GM19395 (cell line): ENCODE results near the gene E2F7.
"Not testable (repeated sequence)": the region's sequence is repeated elsewhere in the genome, so short reads cannot be mapped to it uniquely, and the experiment has no call there.

Source experiments
- ATAC-seq: cut with Tn5 transposase; IDR thresholded peaks from one replicate; pipeline ENCODE4 v1.9.1; 2021; ENCODE audit warnings: mild to moderate bottlenecking, moderate library complexity; ENCODE audit not compliant: unreplicated experiment

The E2F7 gene

GRCh38 chr12:77065361-77066204 lies at the start of gene E2F7:
Gene E2F7 (minus strand): TSS chr12:77065569. CDS start chr12:77064635, 934 bp downstream.
- ATAC-seq = peak; percentile 74

- no peak for ATAC-seq
Observed at GRCh38 chr12:77113971-77114370, 48.6 kb upstream of the E2F7 start.

- ATAC-seq = no peak
Observed at GRCh38 chr12:77108707-77109106, 43.3 kb upstream of the E2F7 start.

GRCh38 chr12:77107121-77107520 lies 41.8 kb upstream of the E2F7 start:
- no peak for ATAC-seq

GRCh38 chr12:77104792-77105191 lies 39.4 kb upstream of the E2F7 start:
- no peak for ATAC-seq

GRCh38 chr12:77104286-77104685 lies 38.9 kb upstream of the E2F7 start:
- ATAC-seq = no peak

GRCh38 chr12:77102691-77103090 lies 37.3 kb upstream of the E2F7 start:
- no peak for ATAC-seq

GRCh38 chr12:77102123-77102522 lies 36.8 kb upstream of the E2F7 start:
- no peak for ATAC-seq

- no peak for ATAC-seq
Observed at GRCh38 chr12:77099799-77100198, 34.4 kb upstream of the E2F7 start.

- ATAC-seq = no peak
Observed at GRCh38 chr12:77097846-77098245, 32.5 kb upstream of the E2F7 start.

GRCh38 chr12:77092227-77092626 lies 26.9 kb upstream of the E2F7 start:
- ATAC-seq = not testable (repeated sequence)

- ATAC-seq = no peak
Observed at GRCh38 chr12:77089686-77090220, 24.4 kb upstream of the E2F7 start.

GRCh38 chr12:77087427-77087826 lies 22.1 kb upstream of the E2F7 start:
- no peak for ATAC-seq

GRCh38 chr12:77082021-77082420 lies 16.7 kb upstream of the E2F7 start:
- peak; percentile 52 for ATAC-seq

- no peak for ATAC-seq
Observed at GRCh38 chr12:77079631-77080030, 14.3 kb upstream of the E2F7 start.

- no peak for ATAC-seq
Observed at GRCh38 chr12:77078231-77078630, 12.9 kb upstream of the E2F7 start.

GRCh38 chr12:77076886-77077285 lies 11.5 kb upstream of the E2F7 start:
- ATAC-seq = no peak

- not testable (repeated sequence) for ATAC-seq
Observed at GRCh38 chr12:77073894-77074293, 8.5 kb upstream of the E2F7 start.

- no peak for ATAC-seq
Observed at GRCh38 chr12:77072833-77073495, 7.6 kb upstream of the E2F7 start.

GRCh38 chr12:77070800-77071449 lies 5.6 kb upstream of the E2F7 start:
- ATAC-seq = peak; percentile 14

GRCh38 chr12:77070382-77070781 lies 5.0 kb upstream of the E2F7 start:
- ATAC-seq = peak; percentile 80
